Measurements from ENCODE around the gene SHLD1. TPM values are rescaled to one million over a fixed set of nuclear protein-coding genes. Genes with fewer than 3 reads are reported as not detected.
A peak's percentile ranks its signal among the peaks of the same experiment; 100 is the strongest.
"Not testable (repeated sequence)": the region's sequence is repeated elsewhere in the genome, so short reads cannot be mapped to it uniquely, and the experiment has no call there.

SHLD1 gene
- total and polyA plus RNA-seq, 7 donors, result 3.7 to 16.8 (median 8.6) TPM

DNA sequence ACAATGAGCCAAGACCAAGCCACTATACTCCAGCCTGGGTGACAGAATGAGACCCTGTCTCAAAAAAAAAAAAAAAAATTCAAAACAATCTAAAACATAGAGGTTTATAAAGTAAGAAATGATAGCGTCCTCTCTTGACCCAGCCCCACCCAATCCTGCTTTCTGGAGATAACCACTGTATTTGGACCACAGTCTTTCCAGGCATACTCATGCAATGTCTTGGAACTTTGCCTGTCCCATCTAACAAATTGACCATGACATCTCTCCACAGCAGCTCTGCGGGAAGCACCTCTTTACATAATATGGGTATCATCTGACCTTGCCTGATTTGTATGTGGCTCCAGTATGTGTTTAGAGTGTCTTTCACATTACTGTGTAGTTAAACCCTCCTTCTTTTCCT, 9.1 kb upstream of the SHLD1 start:
- ATAC-seq (no peak), DNase-seq (no peak)
- Histone ChIP-seq H3K27me3 (ENCODE audit: insufficient read depth in 3 of 3, low read length in 2 of 3) (peaks cover 0 to 2% (median 0%) of the 10 kb centered on the region in 3 donors), H3K4me3 (no peak overlapping the region), H3K36me3 (ENCODE audit: insufficient read depth in 1 of 2, low read depth in 1 of 2) (no peaks in the 10 kb centered on the region), H3K4me1 (no peaks in the 10 kb centered on the region), H3K27ac (no peak overlapping the region), H3K9me3 (no peaks in the 10 kb centered on the region)
- TF ChIP-seq, protein P1, sequence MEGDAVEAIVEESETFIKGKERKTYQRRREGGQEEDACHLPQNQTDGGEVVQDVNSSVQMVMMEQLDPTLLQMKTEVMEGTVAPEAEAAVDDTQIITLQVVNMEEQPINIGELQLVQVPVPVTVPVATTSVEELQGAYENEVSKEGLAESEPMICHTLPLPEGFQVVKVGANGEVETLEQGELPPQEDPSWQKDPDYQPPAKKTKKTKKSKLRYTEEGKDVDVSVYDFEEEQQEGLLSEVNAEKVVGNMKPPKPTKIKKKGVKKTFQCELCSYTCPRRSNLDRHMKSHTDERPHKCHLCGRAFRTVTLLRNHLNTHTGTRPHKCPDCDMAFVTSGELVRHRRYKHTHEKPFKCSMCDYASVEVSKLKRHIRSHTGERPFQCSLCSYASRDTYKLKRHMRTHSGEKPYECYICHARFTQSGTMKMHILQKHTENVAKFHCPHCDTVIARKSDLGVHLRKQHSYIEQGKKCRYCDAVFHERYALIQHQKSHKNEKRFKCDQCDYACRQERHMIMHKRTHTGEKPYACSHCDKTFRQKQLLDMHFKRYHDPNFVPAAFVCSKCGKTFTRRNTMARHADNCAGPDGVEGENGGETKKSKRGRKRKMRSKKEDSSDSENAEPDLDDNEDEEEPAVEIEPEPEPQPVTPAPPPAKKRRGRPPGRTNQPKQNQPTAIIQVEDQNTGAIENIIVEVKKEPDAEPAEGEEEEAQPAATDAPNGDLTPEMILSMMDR (IDR thresholded peaks at IDR 0.05), result no peak
- intact Hi-C loops (cut with DNase I), result no loop called here
- 45 to 67% (median 61%) methylated on average over 2 of the region's 2 CpGs for WGBS, 3 donors

DNA sequence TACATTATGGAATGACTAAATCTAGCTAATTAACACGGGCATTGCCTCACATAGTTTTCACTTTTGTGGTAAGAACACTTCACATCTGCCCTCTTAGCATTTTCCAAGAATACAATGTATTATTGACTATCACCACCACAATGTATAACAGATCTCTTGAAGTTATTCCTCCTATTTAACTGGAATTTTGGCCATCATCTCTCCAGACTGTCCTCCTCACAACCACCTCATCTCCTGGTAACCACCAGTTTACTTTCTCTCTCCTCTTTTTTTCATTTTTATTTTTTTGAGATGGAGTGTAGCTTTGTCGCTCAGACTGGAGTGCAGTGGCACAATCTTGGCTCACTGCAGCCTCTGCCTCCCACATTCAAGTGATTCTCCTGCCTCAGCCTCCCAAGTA, 8.2 kb upstream of the SHLD1 start:
- ATAC-seq (no peak), DNase-seq (no peak)
- no peak overlapping the region for H3K27ac ChIP-seq
- WGBS, 3 donors, result 94 to 96% (median 95%) methylated on average over 2 of the region's 2 CpGs
- H3K27me3 ChIP-seq (ENCODE audit: insufficient read depth in 3 of 3, low read length in 2 of 3), result peaks cover 0 to 2% (median 0%) of the 10 kb centered on the region in 3 donors
- H3K4me3 ChIP-seq, result no peak overlapping the region
- no peaks in the 10 kb centered on the region for H3K36me3 ChIP-seq (ENCODE audit: insufficient read depth in 1 of 2, low read depth in 1 of 2)
- intact Hi-C loops (cut with DNase I), result no loop called here
- H3K9me3 ChIP-seq, result no peaks in the 10 kb centered on the region
- no peaks in the 10 kb centered on the region for H3K4me1 ChIP-seq
- TF ChIP-seq, protein P1 (IDR thresholded peaks at IDR 0.05), result no peak

DNA sequence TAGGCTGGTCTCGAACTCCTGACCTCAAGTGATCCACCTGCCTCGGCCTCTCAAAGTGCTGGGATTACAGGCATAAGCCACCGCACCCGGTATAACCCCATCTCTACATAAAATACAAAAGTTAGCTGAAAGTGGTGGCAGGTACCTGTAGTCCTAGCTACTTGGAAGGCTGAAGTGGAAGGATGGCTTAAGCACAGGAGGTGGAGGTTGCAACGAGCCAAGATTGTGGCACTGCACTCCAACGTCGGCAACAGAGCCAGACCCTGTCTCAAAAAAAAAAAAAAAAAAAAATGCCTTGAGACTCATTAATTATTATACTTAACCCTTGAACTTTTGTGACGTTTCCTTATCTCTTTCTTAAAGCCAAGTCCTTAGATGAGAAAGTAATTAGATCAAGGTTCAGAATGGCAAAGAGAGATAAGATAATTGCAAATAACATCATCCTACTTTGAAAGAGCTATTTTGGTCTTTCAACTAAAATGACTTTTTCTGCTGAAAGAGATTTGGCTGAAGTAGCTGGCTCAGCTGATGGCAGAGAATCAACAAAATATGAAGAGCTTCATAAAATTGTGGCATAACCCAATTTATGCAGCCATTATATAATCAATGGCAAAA, 4.7 kb upstream of the SHLD1 start:
- intact Hi-C loops (cut with DNase I), result no loop called here
- TF ChIP-seq, protein P1 (IDR thresholded peaks at IDR 0.05), result no peak
- no peaks in the 10 kb centered on the region for H3K36me3 ChIP-seq (ENCODE audit: insufficient read depth in 1 of 2, low read depth in 1 of 2)
- WGBS, 3 donors, result 57 to 60% (median 57%) methylated on average over 8 of the region's 8 CpGs
- ATAC-seq, result no peak
- no peaks in the 10 kb centered on the region for H3K4me1 ChIP-seq
- no peak for DNase-seq
- no peak overlapping the region for H3K27ac ChIP-seq
- no peaks in the 10 kb centered on the region for H3K27me3 ChIP-seq (ENCODE audit: insufficient read depth in 3 of 3, low read length in 2 of 3)
- H3K4me3 ChIP-seq, result no peak overlapping the region
- H3K9me3 ChIP-seq, result no peaks in the 10 kb centered on the region

DNA sequence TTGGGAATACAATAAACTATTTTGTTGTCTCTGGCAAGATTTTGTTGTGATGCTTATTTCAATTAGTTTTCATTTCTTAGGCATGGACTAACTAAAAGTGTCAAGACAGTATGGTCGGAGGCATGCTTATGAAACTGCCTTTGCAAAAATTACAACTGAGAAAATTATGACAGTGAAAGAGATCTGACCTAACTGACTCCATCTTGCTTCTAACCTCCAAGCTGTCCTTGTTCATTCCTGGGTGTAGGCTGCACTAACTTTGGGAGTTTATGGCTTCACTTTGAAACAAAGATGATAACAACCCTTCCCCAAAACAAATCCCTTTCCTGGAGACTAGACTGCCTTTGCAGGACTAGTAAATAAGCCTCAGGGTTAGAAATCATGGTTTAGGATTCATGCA, 4.1 kb upstream of the SHLD1 start:
- peaks cover 2% of the 10 kb centered on the region for H3K4me1 ChIP-seq
- WGBS, 3 donors, result 61 to 71% (median 68%) methylated on average over 1 of the region's 1 CpG
- no peak for DNase-seq
- no peaks in the 10 kb centered on the region for H3K27me3 ChIP-seq (ENCODE audit: insufficient read depth in 3 of 3, low read length in 2 of 3)
- H3K4me3 ChIP-seq, result no peak overlapping the region
- no peak overlapping the region for H3K27ac ChIP-seq
- H3K9me3 ChIP-seq, result no peaks in the 10 kb centered on the region
- H3K36me3 ChIP-seq (ENCODE audit: insufficient read depth in 1 of 2, low read depth in 1 of 2), result no peaks in the 10 kb centered on the region
- intact Hi-C loops (cut with DNase I), result no loop called here
- no peak for ATAC-seq
- TF ChIP-seq, protein P1 (IDR thresholded peaks at IDR 0.05), result no peak

DNA sequence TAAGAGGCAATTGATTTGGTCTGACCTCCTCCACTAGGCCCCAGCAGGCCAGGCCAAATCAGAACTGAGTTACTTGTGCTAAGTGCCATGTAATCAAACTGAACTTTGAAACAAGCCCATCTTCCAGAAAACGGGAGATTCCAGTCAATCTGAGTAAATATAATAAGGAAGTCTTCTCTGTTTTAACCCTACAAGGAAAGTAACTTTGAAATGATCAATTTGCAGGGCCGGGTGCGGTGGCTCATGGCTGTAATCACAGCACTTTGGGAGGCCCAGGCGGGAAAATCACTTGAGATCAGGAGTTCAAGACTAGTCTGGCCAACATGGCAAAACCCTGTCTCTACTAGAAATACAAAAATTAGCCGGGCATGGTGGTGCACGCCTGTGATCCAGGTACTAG, 2.0 kb upstream of the SHLD1 start:
- DNase-seq, result no peak
- intact Hi-C loops (cut with DNase I), result no loop called here
- Histone ChIP-seq H3K27ac (no peak overlapping the region), H3K4me3 (no peak overlapping the region), H3K27me3 (ENCODE audit: insufficient read depth in 3 of 3, low read length in 2 of 3) (no peaks in the 10 kb centered on the region), H3K9me3 (no peaks in the 10 kb centered on the region), H3K4me1 (peaks cover 5% of the 10 kb centered on the region), H3K36me3 (ENCODE audit: insufficient read depth in 1 of 2, low read depth in 1 of 2) (no peaks in the 10 kb centered on the region)
- no peak for ATAC-seq
- TF ChIP-seq, protein P1 (IDR thresholded peaks at IDR 0.05), result no peak
- 87 to 93% (median 90%) methylated on average over 6 of the region's 6 CpGs for WGBS, 3 donors

DNA sequence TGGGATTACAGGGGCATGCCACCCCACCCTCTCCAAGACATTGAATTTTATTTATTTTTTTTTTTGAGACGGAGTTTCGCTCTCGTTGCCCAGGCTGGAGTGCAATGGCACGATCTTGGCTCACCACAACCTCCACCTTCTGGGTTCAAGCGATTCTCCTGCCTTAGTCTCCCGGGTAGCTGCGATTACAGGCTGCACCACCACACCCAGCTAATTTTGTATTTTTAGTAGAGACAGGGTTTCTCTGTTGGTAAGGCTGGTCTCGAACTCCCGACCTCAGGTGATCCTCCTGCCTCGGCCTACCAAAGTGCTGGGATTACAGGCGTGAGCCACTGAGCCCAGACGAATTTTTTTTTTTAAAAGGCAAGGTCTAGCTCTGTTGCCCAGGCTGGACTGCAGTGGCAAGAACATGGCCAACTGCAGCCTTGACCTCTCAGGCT, 669 bp upstream of the SHLD1 start:
- peak overlapping the region; percentile 83 for H3K27ac ChIP-seq
- ATAC-seq; H3K27me3 ChIP-seq (ENCODE audit: insufficient read depth in 3 of 3, low read length in 2 of 3); H3K4me1 ChIP-seq; H3K9me3 ChIP-seq; H3K4me3 ChIP-seq; DNase-seq; H3K36me3 ChIP-seq (ENCODE audit: insufficient read depth in 1 of 2, low read depth in 1 of 2); intact Hi-C loops (cut with DNase I): not testable (repeated sequence)
- WGBS, 3 donors, result 96 to 97% (median 97%) methylated on average over 12 of the region's 12 CpGs
